Raji (cell line): ENCODE results near the gene RSRC1.

Experiments
- POLR2A ChIP-seq: IDR thresholded peaks from 2 replicates; pipeline ENCODE4 v1.6.1; 2011; ENCODE audit warnings: low read depth, low read length, control low read depth; ENCODE audit not compliant: insufficient read depth

RSRC1 gene

DNA sequence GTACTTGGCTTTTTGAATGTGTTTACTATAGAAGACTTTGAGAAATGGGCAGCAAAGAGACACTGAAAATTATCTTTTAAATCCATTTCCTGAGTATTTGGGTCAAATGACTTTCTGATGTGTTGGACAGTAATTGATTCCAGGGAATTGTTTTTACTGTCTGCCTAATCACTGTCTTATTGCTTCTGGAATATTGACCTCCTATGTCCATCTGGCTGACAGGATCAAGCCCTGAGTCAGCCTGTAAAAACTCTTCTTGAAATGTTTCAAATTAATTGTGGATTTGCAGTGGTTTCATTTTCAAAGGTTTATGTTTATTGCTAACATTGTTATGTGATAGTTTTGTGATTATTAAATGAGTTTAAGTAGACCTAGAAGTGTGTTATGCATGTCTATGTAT lies 410.5 kb downstream of the RSRC1 start:
- no peak for TF ChIP-seq POLR2A

DNA sequence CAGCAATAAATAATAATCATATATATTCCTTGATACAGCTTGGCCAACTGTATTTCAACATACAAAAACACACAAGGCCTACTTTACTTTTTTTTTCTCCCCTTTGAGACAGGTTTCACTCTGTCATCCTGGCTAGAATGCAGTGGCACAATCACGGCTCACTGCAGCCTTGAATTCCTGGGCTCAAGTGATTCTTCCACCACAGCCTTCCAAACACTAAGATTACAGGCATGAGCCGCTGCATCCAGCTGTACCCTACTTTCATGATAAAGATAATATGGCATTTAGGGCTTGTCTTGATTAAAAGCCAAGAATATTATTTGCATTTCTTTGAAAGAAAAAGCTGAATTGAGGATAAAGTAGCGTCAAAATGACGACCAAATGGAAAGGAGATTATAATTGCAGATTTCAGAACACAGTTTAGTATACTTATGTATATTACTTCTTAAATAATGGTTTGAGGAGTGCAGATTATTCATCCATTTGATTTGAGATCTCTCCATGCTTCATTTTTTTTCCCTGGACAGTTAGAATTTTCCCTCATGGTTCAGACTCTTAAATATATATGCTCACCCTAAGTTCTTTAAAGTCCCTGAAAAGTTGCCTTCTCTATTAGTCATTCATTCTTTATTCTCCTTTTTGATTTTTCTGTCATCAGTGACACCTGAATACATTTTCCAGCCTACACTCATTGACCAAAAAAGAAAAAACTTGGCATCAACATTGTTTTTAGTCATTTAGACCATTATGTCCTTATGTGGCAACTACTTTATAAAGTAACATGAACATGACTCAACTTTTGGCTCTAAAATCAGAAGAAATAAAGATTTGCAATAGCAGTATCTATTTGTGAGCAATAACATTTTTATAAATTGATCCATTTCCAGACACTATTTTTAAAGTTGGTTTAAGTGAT lies 412.6 kb downstream of the RSRC1 start:
- TF ChIP-seq POLR2A, result no peak

DNA sequence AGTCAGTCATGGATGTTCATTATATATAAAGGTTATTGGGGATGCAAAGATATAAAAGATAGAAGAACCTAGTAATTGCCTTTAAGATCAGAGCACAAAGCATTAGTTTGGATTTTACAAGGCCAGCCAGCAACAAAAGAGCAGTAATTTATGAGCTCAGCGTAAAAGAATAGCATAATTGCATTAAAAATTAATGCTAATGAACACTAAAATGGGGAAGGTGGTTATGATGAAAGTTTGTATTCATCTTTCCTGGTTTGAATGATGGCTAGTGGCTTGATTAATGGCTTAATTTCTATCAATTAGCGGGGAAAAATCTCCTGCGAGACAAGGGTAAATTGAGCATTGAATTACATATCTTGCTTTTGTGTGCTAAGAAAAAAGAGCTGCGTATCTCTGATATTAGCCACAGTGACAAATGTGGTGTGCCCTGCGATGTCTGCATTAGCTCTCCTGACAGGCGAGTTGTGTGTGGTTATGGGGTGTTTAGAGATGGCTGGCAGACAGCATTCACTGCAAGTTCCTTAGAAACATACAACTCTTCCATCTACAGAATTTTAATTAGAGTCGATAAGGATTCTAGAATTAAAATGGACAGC lies 418.3 kb downstream of the RSRC1 start:
- TF ChIP-seq POLR2A, result no peak

DNA sequence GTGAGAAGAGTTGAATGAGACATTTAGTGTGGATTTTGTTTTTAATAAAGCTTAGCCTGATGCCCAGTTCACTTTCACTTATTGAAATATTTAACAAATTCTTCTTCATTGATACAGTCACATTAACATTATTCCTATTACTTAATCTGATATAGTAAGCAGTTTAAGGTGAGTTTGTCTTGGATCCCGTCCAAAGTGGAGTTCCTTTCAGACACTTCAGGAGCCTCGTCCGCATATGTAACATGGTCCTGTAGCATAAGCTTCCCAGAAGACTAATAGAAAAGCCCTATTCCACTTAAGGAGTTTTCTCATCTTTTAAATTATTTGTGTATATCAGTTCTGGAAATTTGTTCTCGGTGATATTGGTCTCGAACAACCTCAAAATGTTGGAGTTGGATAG lies 421.4 kb downstream of the RSRC1 start:
- no peak for TF ChIP-seq POLR2A

DNA sequence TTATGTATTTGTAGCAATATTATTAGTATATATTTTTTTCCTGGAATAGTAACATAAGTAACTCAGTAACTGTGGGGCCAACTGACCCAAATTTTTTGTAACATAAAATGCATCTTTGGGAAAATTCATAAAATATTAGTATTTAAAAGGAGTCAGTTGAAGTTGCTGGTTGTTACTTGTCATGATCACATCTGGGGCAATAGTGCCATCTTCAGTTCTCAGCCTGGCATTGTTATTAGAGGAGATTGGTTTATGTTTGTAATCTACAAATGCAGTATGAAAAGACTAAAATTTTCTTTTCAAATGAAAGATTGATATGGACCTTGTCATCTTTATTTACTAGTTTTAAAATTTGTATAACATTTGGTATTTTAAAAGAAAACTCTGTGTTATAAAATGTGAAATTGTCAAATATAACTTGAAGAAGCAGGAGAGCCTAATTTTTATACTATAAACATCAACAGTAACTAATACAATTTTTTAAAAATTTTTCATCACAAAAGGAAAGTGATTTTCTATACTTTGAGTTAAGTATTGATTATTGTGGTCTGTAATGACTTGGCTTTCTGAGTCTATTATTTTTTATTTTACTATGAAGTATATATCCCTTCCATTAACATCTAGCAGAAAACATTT lies 422.3 kb downstream of the RSRC1 start:
- no peak for TF ChIP-seq POLR2A

DNA sequence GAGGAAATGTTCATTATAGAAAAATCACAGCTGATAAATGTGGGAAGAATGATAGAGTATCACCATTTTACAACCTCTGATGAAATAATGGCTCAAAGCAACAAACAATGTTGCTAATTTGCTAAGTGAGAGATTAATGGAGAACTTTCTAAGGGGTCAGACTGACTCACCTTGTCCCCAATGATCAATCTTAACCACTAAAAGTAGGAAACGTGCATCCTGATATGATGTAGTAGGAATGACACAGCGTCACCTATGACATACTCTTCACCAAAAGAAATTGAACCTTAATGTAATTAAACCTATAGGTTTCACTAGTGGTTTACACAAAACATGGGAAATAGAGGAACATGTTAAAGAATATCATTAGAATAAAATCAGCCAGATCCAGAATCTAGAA lies 426.0 kb downstream of the RSRC1 start:
- TF ChIP-seq POLR2A, result no peak

DNA sequence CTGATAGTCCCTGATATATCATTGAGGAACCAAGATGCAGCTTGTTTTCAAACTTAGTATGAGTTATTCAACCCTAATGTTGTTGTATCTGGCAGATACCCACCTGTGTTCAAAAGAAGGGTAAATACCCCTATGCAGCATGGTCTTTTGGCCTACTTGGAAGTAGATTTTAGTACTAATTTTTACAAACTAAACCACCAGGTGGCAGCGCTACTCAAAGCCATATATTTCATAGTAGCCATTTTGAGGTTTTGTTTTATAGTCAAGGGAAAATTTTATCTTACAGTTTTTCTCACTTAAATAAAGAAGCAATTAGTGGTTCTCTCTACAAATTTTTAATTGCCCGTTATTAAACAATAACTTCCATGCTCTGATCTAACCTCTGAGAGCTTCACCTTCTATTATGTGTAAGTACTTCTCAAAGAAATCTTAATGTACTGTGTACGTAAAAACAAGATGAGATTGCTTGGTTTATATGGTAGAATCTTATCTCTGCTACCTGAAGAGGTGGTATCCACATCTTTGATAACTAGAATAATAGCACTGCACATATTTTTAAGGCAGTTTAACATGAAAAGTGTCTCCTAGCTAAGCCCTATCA lies 429.6 kb downstream of the RSRC1 start:
- TF ChIP-seq POLR2A, result no peak

DNA sequence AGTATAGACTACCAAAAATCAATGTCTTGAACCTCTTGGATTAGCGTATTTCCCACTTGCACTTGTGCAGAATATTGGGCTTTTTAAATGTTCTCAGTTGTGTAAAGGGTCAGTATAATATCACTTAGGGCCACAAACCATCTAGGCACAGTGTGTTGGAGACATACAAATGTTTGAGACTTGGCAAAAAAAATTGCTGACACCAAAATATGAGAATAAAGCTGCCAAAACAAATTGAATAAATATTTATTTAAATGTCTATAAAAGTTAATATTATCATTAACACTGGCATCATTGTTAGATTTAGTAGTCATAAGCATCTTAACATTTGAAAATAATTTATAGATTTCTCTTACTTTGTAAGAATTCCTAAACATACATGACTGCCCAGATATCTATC lies 430.2 kb downstream of the RSRC1 start:
- TF ChIP-seq POLR2A, result no peak

DNA sequence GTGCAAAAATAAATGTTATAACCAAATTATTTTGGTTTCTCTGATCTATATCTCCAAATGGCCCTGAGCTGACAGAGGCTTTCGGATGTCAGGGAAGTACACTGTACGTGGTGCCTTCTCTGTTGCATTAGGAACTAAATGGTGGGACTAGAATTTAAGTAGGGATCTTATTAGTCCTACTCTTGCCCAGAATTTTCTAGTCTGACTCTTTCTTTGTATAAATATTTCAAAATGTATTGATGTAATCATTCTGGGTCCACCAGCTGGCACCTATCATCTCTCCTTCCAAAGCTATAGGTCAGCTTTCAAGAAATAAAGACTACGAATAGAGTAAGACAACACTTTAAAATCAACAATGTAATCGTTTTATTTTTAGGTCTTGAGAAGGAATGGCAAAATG lies 438.8 kb downstream of the RSRC1 start:
- no peak for TF ChIP-seq POLR2A

DNA sequence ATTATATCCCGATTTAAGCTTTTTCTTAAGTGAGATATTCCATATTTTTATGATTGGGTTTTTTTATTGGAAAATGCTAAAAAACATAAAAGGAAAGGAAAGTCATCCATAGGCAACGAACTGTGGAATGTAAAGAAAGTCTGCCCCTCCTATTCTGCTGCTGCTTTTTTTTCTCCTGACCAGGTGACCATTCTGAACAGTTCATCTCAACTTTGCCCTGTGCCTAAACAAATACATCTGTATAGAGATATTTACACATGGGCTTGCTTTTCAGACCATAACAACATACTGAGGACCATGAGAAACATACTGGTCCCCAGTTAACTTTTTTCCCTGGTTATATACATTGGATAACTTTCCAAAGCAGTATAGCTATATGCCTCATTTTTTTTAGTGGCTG lies 442.2 kb downstream of the RSRC1 start:
- no peak for TF ChIP-seq POLR2A

DNA sequence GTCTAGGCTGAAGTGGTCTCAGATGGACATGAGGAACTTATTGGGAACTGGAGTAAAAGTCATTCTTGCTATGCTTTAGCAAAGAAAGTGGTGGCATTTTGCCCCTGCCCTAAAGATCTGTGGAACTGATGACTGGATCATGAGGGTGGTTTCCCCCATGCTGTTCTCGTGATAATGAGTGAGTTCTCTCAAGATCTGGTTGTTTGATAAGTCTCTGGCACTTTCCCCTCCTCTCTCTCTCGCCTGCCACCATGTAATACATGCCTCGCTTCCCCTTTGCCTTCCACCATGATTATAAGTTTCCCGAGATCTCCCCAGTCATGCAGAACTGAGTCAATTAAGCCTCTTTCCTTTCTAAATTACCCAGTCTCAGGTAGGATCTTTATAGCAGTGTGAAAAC lies 449.6 kb downstream of the RSRC1 start:
- TF ChIP-seq POLR2A, result no peak

DNA sequence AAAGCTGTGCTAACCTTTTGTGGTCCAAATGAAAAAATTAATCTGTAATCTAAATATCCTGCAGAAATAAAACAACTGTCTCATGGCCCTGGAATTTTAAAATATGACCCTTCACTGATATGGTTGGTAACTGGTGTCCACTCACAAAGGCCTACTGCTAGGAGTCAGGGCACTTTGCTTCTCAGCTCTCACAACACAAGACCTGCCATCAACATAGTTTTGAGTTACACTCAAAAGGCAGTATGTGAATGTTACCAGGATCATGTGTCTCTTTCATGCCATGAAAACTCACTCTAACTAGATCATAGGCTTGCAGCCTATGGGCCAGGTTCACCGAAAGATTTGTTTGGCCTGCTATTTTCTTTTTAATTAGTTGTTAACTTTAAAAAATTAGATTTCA lies 451.1 kb downstream of the RSRC1 start:
- no peak for TF ChIP-seq POLR2A

DNA sequence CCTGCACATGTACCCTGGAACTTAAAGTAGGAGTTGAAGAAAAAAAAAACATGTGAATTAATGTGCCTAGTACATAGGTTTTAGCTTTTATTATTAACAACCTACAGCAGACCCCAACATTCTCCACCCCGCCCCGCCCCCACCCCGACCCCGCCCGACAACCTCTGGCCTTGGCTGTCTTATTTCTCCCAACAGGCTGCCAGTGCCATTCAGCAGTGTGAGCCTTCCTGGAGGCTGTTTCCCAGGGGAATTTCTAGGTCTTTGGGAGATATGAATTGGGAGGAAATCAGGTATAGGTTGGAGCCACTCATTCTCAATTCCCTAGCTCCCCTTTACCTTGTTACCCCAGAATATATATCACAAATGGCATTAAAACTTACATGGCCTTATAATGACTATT lies 452.8 kb downstream of the RSRC1 start:
- no peak for TF ChIP-seq POLR2A

DNA sequence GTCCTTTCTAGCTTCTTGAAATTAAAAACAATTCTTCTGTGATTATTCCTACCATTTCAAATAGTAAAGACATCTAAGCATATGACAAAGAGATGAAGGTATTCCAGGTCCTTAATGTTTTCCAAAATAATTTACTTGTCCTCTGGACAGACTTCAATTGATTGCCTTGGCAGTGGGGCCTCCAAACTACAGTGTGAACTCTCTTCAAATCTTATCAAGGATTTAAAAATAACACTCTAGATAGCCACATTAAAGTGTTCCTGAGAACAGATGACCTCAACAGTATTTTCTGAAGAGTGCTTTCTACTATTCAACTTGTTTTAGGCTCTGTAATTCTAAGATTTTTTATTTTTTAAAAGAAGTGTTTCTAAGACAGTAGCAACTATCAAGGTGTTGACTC lies 453.2 kb downstream of the RSRC1 start:
- no peak for TF ChIP-seq POLR2A

DNA sequence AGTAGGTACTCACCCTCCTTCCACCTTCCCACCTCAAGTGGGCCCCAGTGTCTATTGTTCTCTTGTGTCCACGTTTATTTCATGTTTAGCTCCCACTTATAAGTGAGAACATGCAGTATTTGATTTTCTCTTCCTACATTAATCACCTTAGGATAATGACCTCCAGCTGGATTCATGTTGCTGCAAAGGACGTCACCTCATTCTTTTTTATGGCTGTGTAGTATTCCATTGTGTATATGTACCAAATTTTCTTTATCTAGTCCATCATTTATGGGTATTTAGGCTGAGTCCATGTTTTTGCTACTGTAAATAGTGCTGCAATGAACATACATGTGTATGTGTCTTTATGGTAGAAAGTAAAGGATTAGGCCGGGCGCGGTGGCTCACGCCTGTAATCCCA lies 455.2 kb downstream of the RSRC1 start:
- TF ChIP-seq POLR2A, result no peak

DNA sequence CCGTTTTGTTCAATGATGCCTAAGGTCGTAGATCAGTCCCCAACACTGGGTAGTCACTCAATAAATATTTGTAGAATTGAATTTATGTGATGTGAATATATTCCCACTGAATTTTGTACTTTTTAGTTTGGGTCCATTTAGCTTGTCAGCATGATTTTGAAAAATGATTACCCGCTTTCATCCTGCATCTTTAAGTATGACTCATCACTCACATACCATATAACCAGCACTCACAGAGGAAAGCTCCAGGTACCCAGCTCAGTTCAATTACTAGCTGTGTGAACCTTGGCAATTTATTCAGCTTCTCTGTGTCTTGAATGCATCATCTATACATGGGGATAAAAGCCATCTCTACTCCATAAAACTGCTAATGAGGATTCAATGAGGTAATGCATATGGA lies 458.9 kb downstream of the RSRC1 start:
- TF ChIP-seq POLR2A, result no peak
